Activated CD4-positive, alpha-beta T cell treated with anti-CD3 and anti-CD28 coated beads, Interleukin-2, amount 10 ng/mL, durations not matched to agents 7 days and 5 days (primary cell): ENCODE data around the gene PXYLP1. TPM values are rescaled to one million over a fixed set of nuclear protein-coding genes. Genes with fewer than 3 reads are reported as not detected.
A peak's percentile ranks its signal among the peaks of the same experiment; 100 is the strongest.
"Not testable (repeated sequence)": the region's sequence is repeated elsewhere in the genome, so short reads cannot be mapped to it uniquely, and the experiment has no call there.

Experiments used
- CTCF ChIA-PET: fragments of 350-600 bp; sonication (Branson Sonifier 250); formaldehyde crosslinking; loops from one replicate; lab custom pipeline; 2021; ENCODE audit warnings: antibody characterized with exemption; lab: Charles Lee
- POLR2A ChIA-PET: fragments of 350-600 bp; sonication (Branson Sonifier 250); formaldehyde crosslinking; loops from one replicate; lab custom pipeline; 2021; ENCODE audit warnings: antibody characterized with exemption; lab: Charles Lee
- DNase-seq: peaks from one replicate; pipeline ENCODE4 v3.0.0-alpha.2; 2020
- H3K27ac Mint-ChIP-seq: one replicate; pipeline ENCODE4 v1.8.0; 2021; ENCODE audit warnings: mild to moderate bottlenecking, moderate library complexity, mixed read lengths
- H3K27me3 Mint-ChIP-seq: one replicate; pipeline ENCODE4 v1.8.0; 2021; ENCODE audit warnings: mixed read lengths
- H3K36me3 Mint-ChIP-seq: one replicate; pipeline ENCODE4 v1.8.0; 2021; ENCODE audit warnings: low read depth, mixed read lengths
- H3K4me1 Mint-ChIP-seq: one replicate; pipeline ENCODE4 v1.8.0; 2021; ENCODE audit warnings: mixed read lengths
- H3K4me3 Mint-ChIP-seq: one replicate; pipeline ENCODE4 v1.8.0; 2021; ENCODE audit warnings: mild to moderate bottlenecking, moderate library complexity, mixed read lengths
- H3K9me3 Mint-ChIP-seq: one replicate; pipeline ENCODE4 v1.8.0; 2021; ENCODE audit warnings: mixed read lengths
- total RNA-seq, 2 experiments: library from RNA; stranded (reverse); gene quantifications; one replicate each; pipeline ENCODE4 v1.2.3, GENCODE V29; 2021

Gene PXYLP1
- total RNA-seq, 2 experiments from 2014 or later = 11.9 to 12.1 TPM

DNA sequence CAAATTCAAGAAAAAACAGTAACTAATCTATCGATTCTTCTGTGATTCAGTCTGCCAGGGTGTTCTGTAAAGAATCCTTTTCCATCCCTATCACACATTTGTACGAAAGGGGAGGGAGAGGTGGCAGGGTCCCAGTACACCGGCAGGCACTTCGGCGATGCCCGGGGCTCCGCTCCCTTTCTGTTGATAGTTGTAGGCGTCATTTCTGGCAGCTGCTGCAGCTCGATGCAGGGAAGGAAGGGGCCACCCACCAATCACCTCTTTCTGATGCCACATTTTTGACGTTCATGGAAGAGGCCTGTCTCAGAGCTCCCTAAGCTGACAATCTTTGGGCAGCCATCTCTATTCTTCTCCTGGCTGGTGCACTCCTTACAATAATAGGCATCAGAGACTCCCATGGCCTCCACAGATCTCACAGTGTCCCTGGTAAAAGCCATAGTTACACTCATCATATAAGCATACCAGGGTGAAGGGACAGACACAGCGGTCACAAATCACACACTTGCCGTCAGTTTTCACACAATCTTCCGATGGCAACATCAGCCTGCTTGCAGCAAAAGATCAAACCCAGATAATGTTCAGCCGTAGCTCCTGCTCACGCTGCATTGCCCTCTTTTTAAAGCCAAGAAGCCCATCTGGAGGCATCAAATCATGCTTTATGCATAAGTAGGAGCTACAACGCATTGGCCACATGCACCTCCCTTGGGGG lies 75.9 kb downstream of the PXYLP1 start:
- no peaks in the 10 kb centered on the region for H3K9me3 Mint-ChIP-seq
- peak overlapping the region; percentile 88 for H3K27ac Mint-ChIP-seq
- ChIA-PET CTCF (interaction anchor here (0.6 to 5.5 kb wide), 8 partner anchors 13 to 248 kb away, joined by 3 to 34 read pairs (median 4); no protein-coding TSS in a partner anchor), POLR2A (interaction anchor here (0.5 to 0.7 kb wide), 2 partner anchors 12 to 67 kb away, joined by 3 to 4 read pairs; no protein-coding TSS in a partner anchor)
- H3K27me3 Mint-ChIP-seq = no peaks in the 10 kb centered on the region
- DNase-seq = no peak
- peaks cover 68% of the 10 kb centered on the region for H3K4me1 Mint-ChIP-seq
- peaks cover 5% of the 10 kb centered on the region for H3K36me3 Mint-ChIP-seq
- peak overlapping the region; percentile 41 for H3K4me3 Mint-ChIP-seq

- POLR2A ChIA-PET = no interaction called here
- peaks cover 70% of the 10 kb centered on the region for H3K4me1 Mint-ChIP-seq
These were observed 77.1 kb downstream of the PXYLP1 start for GRCh38 chr3:141308588-141309218.

DNA sequence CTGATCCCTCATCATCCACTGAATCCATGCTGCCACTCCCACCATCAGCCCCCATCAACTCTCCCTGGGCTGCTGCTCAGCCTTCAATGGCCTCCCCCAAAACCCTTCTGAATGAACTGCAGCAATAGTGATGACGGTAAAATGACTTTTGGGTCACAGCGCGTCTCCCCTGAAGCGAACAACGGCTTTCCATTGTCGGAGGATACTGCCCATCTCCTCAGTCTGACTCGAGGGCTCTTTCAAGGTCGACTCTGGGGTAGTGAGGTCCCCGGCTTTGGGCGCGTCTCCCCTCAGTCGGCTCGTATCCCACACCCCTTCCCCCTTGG lies 79.5 kb downstream of the PXYLP1 start:
- POLR2A ChIA-PET = interaction anchor here (0.8 to 1.3 kb wide), 2 partner anchors 79 to 177 kb away, joined by 5 to 6 read pairs; partner anchors contain the start of gene PXYLP1
- Mint-ChIP-seq H3K27me3 (no peaks in the 10 kb centered on the region), H3K36me3 (peaks cover 9% of the 10 kb centered on the region), H3K4me1 (peaks cover 65% of the 10 kb centered on the region), H3K9me3 (peaks cover 4% of the 10 kb centered on the region), H3K4me3 (peak overlapping the region; percentile 90), H3K27ac (peak overlapping the region; percentile 96)
- CTCF ChIA-PET = interaction anchor here (0.8 to 5.5 kb wide), 33 partner anchors 8 to 311 kb away, joined by 3 to 50 read pairs (median 4); partner anchors contain the start of gene PXYLP1
- DNase-seq = no peak

More at GRCh38 chr3:141308588-141309218, 77.1 kb downstream of the PXYLP1 start:
- Mint-ChIP-seq H3K27me3 (no peaks in the 10 kb centered on the region), H3K4me3 (no peak overlapping the region), H3K27ac (peak overlapping the region; percentile 88), H3K9me3 (no peaks in the 10 kb centered on the region), H3K36me3 (peaks cover 5% of the 10 kb centered on the region)
- no peak for DNase-seq
- CTCF ChIA-PET = interaction anchor here (1.3 to 5.5 kb wide), 3 partner anchors 132 to 152 kb away, joined by 3 to 34 read pairs (median 6); no protein-coding TSS in a partner anchor

- peaks cover 4% of the 10 kb centered on the region for H3K9me3 Mint-ChIP-seq
- peaks cover 59% of the 10 kb centered on the region for H3K4me1 Mint-ChIP-seq
- peaks cover 9% of the 10 kb centered on the region for H3K36me3 Mint-ChIP-seq
- no peaks in the 10 kb centered on the region for H3K27me3 Mint-ChIP-seq
- peak; percentile 99 for DNase-seq
- peak overlapping the region; percentile 90 for H3K4me3 Mint-ChIP-seq
- peak overlapping the region; percentile 96 for H3K27ac Mint-ChIP-seq
- ChIA-PET POLR2A (interaction anchor here (0.8 to 1.3 kb wide), 3 partner anchors 80 to 176 kb away, joined by 3 to 6 read pairs (median 5); partner anchors contain the start of gene PXYLP1), CTCF (interaction anchor here (0.6 to 5.3 kb wide), 41 partner anchors 8 to 601 kb away, joined by 3 to 50 read pairs (median 3); partner anchors contain the start of gene PXYLP1)
These were observed 80.1 kb downstream of the PXYLP1 start for GRCh38 chr3:141311496-141312353.

DNA sequence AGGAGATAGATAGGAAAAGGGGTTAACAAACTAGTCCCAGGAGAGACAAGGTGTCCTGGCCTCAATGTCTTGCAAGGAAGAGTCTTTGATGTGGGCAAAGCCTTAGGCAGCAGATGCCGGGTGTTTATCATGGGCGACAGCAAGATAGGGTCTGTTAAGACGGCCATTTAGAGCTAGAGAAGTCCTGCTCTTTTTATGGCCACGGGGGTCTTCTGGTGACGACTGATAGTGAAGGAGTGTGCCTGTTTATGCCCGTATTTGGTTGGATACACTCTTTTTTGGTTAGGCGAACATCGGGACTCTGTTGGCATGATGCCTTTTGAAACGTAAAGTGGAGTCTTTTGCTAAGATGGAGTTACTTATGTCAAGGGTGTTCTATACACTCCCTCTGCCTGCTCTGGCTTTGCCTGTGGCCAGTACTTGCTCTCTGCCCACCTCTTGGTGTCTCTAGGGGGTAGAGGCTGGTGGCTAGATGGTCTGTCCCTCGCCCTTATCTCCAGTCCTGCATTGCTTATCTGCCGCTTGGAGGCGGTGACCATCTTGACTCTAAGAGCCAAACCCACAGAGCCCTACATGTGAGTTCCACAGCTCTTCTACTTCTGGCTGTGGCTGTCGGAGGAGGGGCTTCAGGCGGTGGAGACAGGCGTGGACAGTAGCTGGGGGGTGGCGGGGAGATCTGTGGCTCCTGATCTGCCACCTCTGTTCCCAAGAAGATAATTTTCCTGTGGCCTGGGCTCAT lies 80.9 kb downstream of the PXYLP1 start:
- peaks cover 9% of the 10 kb centered on the region for H3K36me3 Mint-ChIP-seq
- H3K9me3 Mint-ChIP-seq = peaks cover 4% of the 10 kb centered on the region
- CTCF ChIA-PET = interaction anchor here (0.6 to 5.3 kb wide), 38 partner anchors 8 to 313 kb away, joined by 3 to 50 read pairs (median 4); partner anchors contain the start of gene PXYLP1
- no peak for DNase-seq
- no peaks in the 10 kb centered on the region for H3K27me3 Mint-ChIP-seq
- peak overlapping the region; percentile 96 for H3K27ac Mint-ChIP-seq
- peak overlapping the region; percentile 90 for H3K4me3 Mint-ChIP-seq
- POLR2A ChIA-PET = interaction anchor here (0.5 to 1.3 kb wide), 2 partner anchors 12 to 81 kb away, joined by 3 to 5 read pairs; partner anchors contain the start of gene PXYLP1
- H3K4me1 Mint-ChIP-seq = peaks cover 51% of the 10 kb centered on the region

GRCh38 chr3:141313093-141313683 lies 81.6 kb downstream of the PXYLP1 start:
- Mint-ChIP-seq H3K9me3 (peaks cover 8% of the 10 kb centered on the region), H3K27ac (no peak overlapping the region), H3K4me1 (peaks cover 45% of the 10 kb centered on the region), H3K27me3 (no peaks in the 10 kb centered on the region), H3K36me3 (peaks cover 10% of the 10 kb centered on the region), H3K4me3 (peak overlapping the region; percentile 35)
- ChIA-PET CTCF (interaction anchor here (1.6 to 5.3 kb wide), 5 partner anchors 10 to 140 kb away, joined by 4 to 50 read pairs (median 14); partner anchors contain the start of gene PXYLP1), POLR2A (no interaction called here)
- DNase-seq = no peak

GRCh38 chr3:141314415-141314814 lies 82.8 kb downstream of the PXYLP1 start:
- H3K27me3 Mint-ChIP-seq, POLR2A ChIA-PET, H3K4me3 Mint-ChIP-seq, H3K9me3 Mint-ChIP-seq, H3K27ac Mint-ChIP-seq, DNase-seq: not testable (repeated sequence)
- peaks cover 35% of the 10 kb centered on the region for H3K4me1 Mint-ChIP-seq
- CTCF ChIA-PET = interaction anchor here (0.5 to 5.3 kb wide), 9 partner anchors 8 to 244 kb away, joined by 3 to 50 read pairs (median 4); partner anchors contain the start of gene PXYLP1
- peaks cover 13% of the 10 kb centered on the region for H3K36me3 Mint-ChIP-seq

GRCh38 chr3:141316851-141317250 lies 85.2 kb downstream of the PXYLP1 start:
- DNase-seq = no peak
- peaks cover 20% of the 10 kb centered on the region for H3K36me3 Mint-ChIP-seq
- H3K4me3 Mint-ChIP-seq = no peak overlapping the region
- ChIA-PET CTCF (interaction anchor here (2.5 kb wide), 1 partner anchor 120 kb away, joined by 6 read pairs; no protein-coding TSS in a partner anchor), POLR2A (no interaction called here)
- peaks cover 32% of the 10 kb centered on the region for H3K4me1 Mint-ChIP-seq
- H3K27me3 Mint-ChIP-seq = no peaks in the 10 kb centered on the region
- peaks cover 19% of the 10 kb centered on the region for H3K9me3 Mint-ChIP-seq
- no peak overlapping the region for H3K27ac Mint-ChIP-seq

GRCh38 chr3:141320399-141321108 lies 88.9 kb downstream of the PXYLP1 start:
- Mint-ChIP-seq H3K36me3 (peaks cover 13% of the 10 kb centered on the region), H3K9me3 (peaks cover 16% of the 10 kb centered on the region), H3K4me1 (peaks cover 16% of the 10 kb centered on the region), H3K4me3 (no peak overlapping the region), H3K27me3 (no peaks in the 10 kb centered on the region), H3K27ac (peak overlapping the region; percentile 74)
- ChIA-PET CTCF (interaction anchor here (1.5 to 1.7 kb wide), 2 partner anchors 9 to 139 kb away, joined by 4 read pairs; no protein-coding TSS in a partner anchor), POLR2A (no interaction called here)
- DNase-seq = no peak

DNA sequence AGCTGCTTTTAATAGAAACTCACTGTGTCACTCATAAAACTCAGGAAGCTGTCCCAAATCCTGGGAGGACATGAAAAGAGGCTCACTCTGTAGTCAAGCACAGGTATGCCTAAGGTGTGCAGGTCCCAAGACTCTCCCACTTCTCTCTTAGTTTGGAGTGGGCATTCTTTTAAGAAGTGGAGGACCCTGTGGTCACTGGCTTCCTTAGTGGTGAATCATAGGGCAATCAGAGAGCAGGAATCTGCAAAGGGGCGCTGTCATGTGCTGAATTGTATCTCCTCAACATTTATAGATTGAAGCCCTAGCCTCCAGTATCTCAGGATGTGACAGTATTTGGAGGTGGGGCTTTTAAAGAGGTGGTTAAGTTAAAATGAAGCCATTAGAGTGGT lies 89.5 kb downstream of the PXYLP1 start:
- H3K9me3 Mint-ChIP-seq = peaks cover 16% of the 10 kb centered on the region
- peak overlapping the region; percentile 74 for H3K27ac Mint-ChIP-seq
- ChIA-PET POLR2A (no interaction called here), CTCF (interaction anchor here (1.5 to 1.7 kb wide), 2 partner anchors 9 to 138 kb away, joined by 4 read pairs; no protein-coding TSS in a partner anchor)
- peaks cover 16% of the 10 kb centered on the region for H3K4me1 Mint-ChIP-seq
- peaks cover 13% of the 10 kb centered on the region for H3K36me3 Mint-ChIP-seq
- no peaks in the 10 kb centered on the region for H3K27me3 Mint-ChIP-seq
- H3K4me3 Mint-ChIP-seq = no peak overlapping the region
- no peak for DNase-seq
